Lower leg skin (tissue), 4 donors: ENCODE measurements around the gene APOL3. TPM values are rescaled to one million over a fixed set of nuclear protein-coding genes. Genes with fewer than 3 reads are reported as not detected.
A peak's percentile ranks its signal among the peaks of the same experiment; 100 is the strongest.

Experiments used
- DNase-seq, 2 donors: peaks; one replicate each; pipeline ENCODE4 v3.0.0-alpha.2; 2019; ENCODE audit warnings: low spot score in 2 of 2
- H3K4me3 ChIP-seq: fragments of 200-600 bp; sonication (generic); 2 replicates; pipeline ENCODE4 v1.5.1; 2017; ENCODE audit warnings: mild to moderate bottlenecking, low read depth; ENCODE audit not compliant: poor library complexity, severe bottlenecking
- POLR2A ChIP-seq, 2 donors: fragments of 450-650 bp; IDR thresholded peaks; one replicate each; pipeline ENCODE4 v1.6.1; 2016 to 2017; ENCODE audit warnings: antibody characterized with exemption in 2 of 2, mild to moderate bottlenecking in 1 of 2, moderate library complexity in 1 of 2
- WGBS, 2 donors: methylation state at CpG; one replicate each; pipeline ENCODE4 v1.1.5; 2018; 5-methylcytosine and 5-hydroxymethylcytosine counted together
- intact Hi-C: fragments of 100-400 bp; cut with DNase I; formaldehyde crosslinking; loops from one replicate; pipeline ENCODE4 v1.15.0; 2023; ENCODE audit warnings: low total_unique reads
- total RNA-seq, 4 donors: library from RNA; depleted of rRNA; stranded (reverse); fragments of >200 nt; gene quantifications; one replicate each; pipeline ENCODE4 v1.1.0, GENCODE V29; 2016
- TF ChIP-seq, protein P1 (sequence below), 3 donors: fragments of 450-650 bp; IDR thresholded peaks; one replicate each; pipeline ENCODE4 v1.5.1; 2016; ENCODE audit warnings: antibody characterized with exemption in 3 of 3, mild to moderate bottlenecking in 3 of 3, moderate library complexity in 2 of 3

The APOL3 gene
- total RNA-seq, 4 donors from 2014 or later, result 29.5 to 55.9 (median 39.6) TPM

- no peak overlapping the region for H3K4me3 ChIP-seq
- no peak for TF ChIP-seq POLR2A (IDR thresholded peaks at IDR 0.05)
- TF ChIP-seq, protein P1, sequence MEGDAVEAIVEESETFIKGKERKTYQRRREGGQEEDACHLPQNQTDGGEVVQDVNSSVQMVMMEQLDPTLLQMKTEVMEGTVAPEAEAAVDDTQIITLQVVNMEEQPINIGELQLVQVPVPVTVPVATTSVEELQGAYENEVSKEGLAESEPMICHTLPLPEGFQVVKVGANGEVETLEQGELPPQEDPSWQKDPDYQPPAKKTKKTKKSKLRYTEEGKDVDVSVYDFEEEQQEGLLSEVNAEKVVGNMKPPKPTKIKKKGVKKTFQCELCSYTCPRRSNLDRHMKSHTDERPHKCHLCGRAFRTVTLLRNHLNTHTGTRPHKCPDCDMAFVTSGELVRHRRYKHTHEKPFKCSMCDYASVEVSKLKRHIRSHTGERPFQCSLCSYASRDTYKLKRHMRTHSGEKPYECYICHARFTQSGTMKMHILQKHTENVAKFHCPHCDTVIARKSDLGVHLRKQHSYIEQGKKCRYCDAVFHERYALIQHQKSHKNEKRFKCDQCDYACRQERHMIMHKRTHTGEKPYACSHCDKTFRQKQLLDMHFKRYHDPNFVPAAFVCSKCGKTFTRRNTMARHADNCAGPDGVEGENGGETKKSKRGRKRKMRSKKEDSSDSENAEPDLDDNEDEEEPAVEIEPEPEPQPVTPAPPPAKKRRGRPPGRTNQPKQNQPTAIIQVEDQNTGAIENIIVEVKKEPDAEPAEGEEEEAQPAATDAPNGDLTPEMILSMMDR (IDR thresholded peaks at IDR 0.05), result no peak
- DNase-seq, result peak; percentile 75 to 97
- 74 to 81% methylated on average over 21 to 22 of the region's 22 CpGs for WGBS, 2 donors
- intact Hi-C loops, result loop anchor here (10.0 kb wide), 1 partner anchor 55 kb away; the partner anchor contains the start of gene APOL2
Measured at GRCh38 chr22:36180038-36180880, 19.7 kb upstream of the APOL3 start.

DNA sequence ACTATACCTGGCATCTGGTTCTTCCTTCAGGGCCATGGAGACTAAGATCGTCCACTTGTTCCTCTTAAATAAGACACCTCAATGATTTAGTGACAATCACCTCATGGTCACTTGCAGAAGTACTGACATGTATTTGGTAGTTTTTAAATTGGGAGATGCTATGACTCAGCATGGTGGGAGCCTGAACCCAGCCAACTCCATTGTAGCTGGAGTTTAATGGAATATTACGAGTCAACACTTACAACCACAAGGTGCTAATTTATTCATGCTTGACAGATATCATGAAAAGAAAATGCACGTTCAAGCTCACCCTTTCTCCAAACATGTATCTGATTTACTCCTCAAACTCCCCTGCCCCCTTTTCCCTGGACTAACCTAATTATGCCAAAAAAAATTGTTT, 16.6 kb upstream of the APOL3 start:
- H3K4me3 ChIP-seq, result no peak overlapping the region
- DNase-seq, result no peak
- intact Hi-C loops, result no loop called here
- WGBS, 2 donors, result 57 to 65% methylated on average over 3 of the region's 3 CpGs
- no peak for TF ChIP-seq POLR2A (IDR thresholded peaks at IDR 0.05)
- TF ChIP-seq, protein P1 (IDR thresholded peaks at IDR 0.05), result no peak

GRCh38 chr22:36175892-36176291, 15.3 kb upstream of the APOL3 start:
- intact Hi-C loops, result no loop called here
- WGBS, 2 donors, result 0 to 29% methylated on average over 1 of the region's 1 CpG
- DNase-seq, result no peak
- TF ChIP-seq POLR2A (IDR thresholded peaks at IDR 0.05), result no peak
- TF ChIP-seq, protein P1 (IDR thresholded peaks at IDR 0.05), result no peak
- no peak overlapping the region for H3K4me3 ChIP-seq

GRCh38 chr22:36171941-36172340, 11.4 kb upstream of the APOL3 start:
- 60 to 61% methylated on average over 3 of the region's 3 CpGs for WGBS, 2 donors
- intact Hi-C loops, result no loop called here
- H3K4me3 ChIP-seq, result no peak overlapping the region
- TF ChIP-seq POLR2A (IDR thresholded peaks at IDR 0.05), result no peak
- TF ChIP-seq, protein P1 (IDR thresholded peaks at IDR 0.05), result no peak
- DNase-seq, result no peak

DNA sequence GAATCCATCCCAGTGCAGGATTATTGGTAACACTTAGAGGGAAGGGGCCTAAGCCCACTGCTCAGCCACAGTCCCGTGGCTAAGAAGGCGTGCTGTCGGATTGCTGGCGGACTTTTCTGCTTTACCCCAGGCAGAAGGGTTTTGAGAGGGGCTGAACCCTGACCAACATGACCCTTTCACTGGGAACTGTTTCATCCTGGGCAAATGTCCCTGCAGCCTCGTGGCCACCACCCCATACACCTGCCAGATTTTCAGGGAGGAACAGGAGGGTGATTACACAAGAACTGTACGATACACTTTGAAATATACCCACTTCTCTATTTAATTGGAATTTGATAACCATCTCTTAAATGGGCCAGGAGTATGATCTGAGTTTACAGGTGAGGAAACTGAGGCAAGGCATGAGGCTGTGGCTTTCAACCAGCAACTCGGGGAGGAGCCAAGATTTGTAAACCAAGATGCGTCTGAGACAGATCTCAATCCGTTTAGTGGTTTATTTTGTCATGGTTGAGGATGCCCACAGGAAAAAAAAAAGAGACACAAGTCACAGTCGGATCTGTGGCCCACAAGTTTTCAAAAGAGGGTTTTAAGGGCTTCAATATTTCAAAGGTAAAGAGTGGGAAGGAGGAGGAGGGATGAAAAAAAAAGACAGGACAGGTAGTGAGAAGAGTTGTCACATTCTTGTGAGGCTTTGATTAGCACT, 6.1 kb upstream of the APOL3 start:
- intact Hi-C loops, result no loop called here
- 72 to 78% methylated on average over 6 to 10 of the region's 10 CpGs for WGBS, 2 donors
- DNase-seq, result no peak
- H3K4me3 ChIP-seq, result no peak overlapping the region
- no peak for TF ChIP-seq POLR2A (IDR thresholded peaks at IDR 0.05)
- TF ChIP-seq, protein P1 (IDR thresholded peaks at IDR 0.05), result no peak
